ENCODE results near the gene FSTL5.
A peak's percentile ranks its signal among the peaks of the same experiment; 100 is the strongest.

FSTL5 gene

GRCh38 chr4:161448550-161449180 lies 715.1 kb downstream of the FSTL5 start:
- Histone ChIP-seq H3K9ac (ENCODE audit: low read length) (no peak overlapping the region), H2AFZ (ENCODE audit: low read depth, low read length) (no peak overlapping the region), H3K36me3 (ENCODE audit: control insufficient read depth in 1 of 2, insufficient read depth in 2 of 2, low read depth in 1 of 2, low read length in 2 of 2) (no peaks in the 10 kb centered on the region), H3K14ac (ENCODE audit: low read length in 2 of 2) (no peak overlapping the region), H3K18ac (ENCODE audit: low read depth in 1 of 2, low read length in 2 of 2) (no peak overlapping the region), H4K8ac (ENCODE audit: low read length) (peak overlapping the region; percentile 42), H3K9me3 (ENCODE audit: control insufficient read depth, low read length) (no peaks in the 10 kb centered on the region), H3K4me1 (ENCODE audit: control insufficient read depth, insufficient read depth, low read depth, low read length) (no peaks in the 10 kb centered on the region), H3K4me3 (ENCODE audit: insufficient read depth in 1 of 2, low read depth in 1 of 2, low read length in 2 of 2) (peak overlapping the region in 1 of 2 experiments; percentile 62), H3K23ac (ENCODE audit: low read length in 2 of 2) (no peak overlapping the region), H2BK120ac (ENCODE audit: low read depth, low read length) (no peak overlapping the region), H4K91ac (ENCODE audit: low read length) (no peak overlapping the region), H2AK5ac (ENCODE audit: low read length, severe bottlenecking) (no peak overlapping the region), H3K4me2 (ENCODE audit: low read length, poor library complexity, severe bottlenecking) (no peak overlapping the region), H3K4ac (ENCODE audit: low read depth in 1 of 2, low read length in 2 of 2) (no peak overlapping the region), H2BK5ac (ENCODE audit: low read depth, low read length, poor library complexity, severe bottlenecking) (no peak overlapping the region), H3K27ac (ENCODE audit: low read length, poor library complexity, severe bottlenecking) (no peak overlapping the region), H3K79me1 (replicated peaks; ENCODE audit: low read length, poor library complexity, severe bottlenecking) (no peaks in the 10 kb centered on the region), H3K27me3 (ENCODE audit: control insufficient read depth in 1 of 2, insufficient read depth in 1 of 2, low read length in 2 of 2) (no peaks in the 10 kb centered on the region), H2BK12ac (ENCODE audit: low read length in 2 of 2) (no peak overlapping the region), H2BK15ac (ENCODE audit: low read depth, poor library complexity, severe bottlenecking) (no peak overlapping the region)
- no peak for DNase-seq
- WGBS: 94% methylated on average over 5 of the region's 5 CpGs

- no peaks in the 10 kb centered on the region for H3K4me1 ChIP-seq (ENCODE audit: control insufficient read depth, insufficient read depth, low read depth, low read length)
- 72% methylated on average over 1 of the region's 1 CpG for WGBS
- H2BK120ac ChIP-seq (ENCODE audit: low read depth, low read length): no peak overlapping the region
- H3K9me3 ChIP-seq (ENCODE audit: control insufficient read depth, low read length): no peaks in the 10 kb centered on the region
- H4K8ac ChIP-seq (ENCODE audit: low read length): no peak overlapping the region
- no peak overlapping the region for H3K9ac ChIP-seq (ENCODE audit: low read length)
- no peak overlapping the region for H3K14ac ChIP-seq (ENCODE audit: low read length in 2 of 2)
- no peak overlapping the region for H2AFZ ChIP-seq (ENCODE audit: low read depth, low read length)
- H2BK15ac ChIP-seq (ENCODE audit: low read depth, poor library complexity, severe bottlenecking): no peak overlapping the region
- H3K27me3 ChIP-seq (ENCODE audit: control insufficient read depth in 1 of 2, insufficient read depth in 1 of 2, low read length in 2 of 2): no peaks in the 10 kb centered on the region
- H3K4me2 ChIP-seq (ENCODE audit: low read length, poor library complexity, severe bottlenecking): no peak overlapping the region
- no peaks in the 10 kb centered on the region for H3K79me1 ChIP-seq (replicated peaks; ENCODE audit: low read length, poor library complexity, severe bottlenecking)
- H3K18ac ChIP-seq (ENCODE audit: low read depth in 1 of 2, low read length in 2 of 2): no peak overlapping the region
- H2AK5ac ChIP-seq (ENCODE audit: low read length, severe bottlenecking): no peak overlapping the region
- no peak overlapping the region for H3K4ac ChIP-seq (ENCODE audit: low read depth in 1 of 2, low read length in 2 of 2)
- no peak overlapping the region for H3K23ac ChIP-seq (ENCODE audit: low read length in 2 of 2)
- no peak for DNase-seq
- no peak overlapping the region for H3K4me3 ChIP-seq (ENCODE audit: insufficient read depth in 1 of 2, low read depth in 1 of 2, low read length in 2 of 2)
- H3K27ac ChIP-seq (ENCODE audit: low read length, poor library complexity, severe bottlenecking): no peak overlapping the region
- no peak overlapping the region for H4K91ac ChIP-seq (ENCODE audit: low read length)
- H3K36me3 ChIP-seq (ENCODE audit: control insufficient read depth in 1 of 2, insufficient read depth in 2 of 2, low read depth in 1 of 2, low read length in 2 of 2): no peaks in the 10 kb centered on the region
- no peak overlapping the region for H2BK5ac ChIP-seq (ENCODE audit: low read depth, low read length, poor library complexity, severe bottlenecking)
- H2BK12ac ChIP-seq (ENCODE audit: low read length in 2 of 2): no peak overlapping the region
These were observed 719.2 kb downstream of the FSTL5 start for GRCh38 chr4:161444626-161445025.

GRCh38 chr4:161442921-161443320 lies 720.9 kb downstream of the FSTL5 start:
- no peak overlapping the region for H4K91ac ChIP-seq (ENCODE audit: low read length)
- H3K79me1 ChIP-seq (replicated peaks; ENCODE audit: low read length, poor library complexity, severe bottlenecking): no peaks in the 10 kb centered on the region
- no peak overlapping the region for H2BK12ac ChIP-seq (ENCODE audit: low read length in 2 of 2)
- H2BK120ac ChIP-seq (ENCODE audit: low read depth, low read length): no peak overlapping the region
- H3K9ac ChIP-seq (ENCODE audit: low read length): no peak overlapping the region
- H3K4ac ChIP-seq (ENCODE audit: low read depth in 1 of 2, low read length in 2 of 2): no peak overlapping the region
- 100% methylated on average over 1 of the region's 1 CpG for WGBS
- no peak overlapping the region for H3K23ac ChIP-seq (ENCODE audit: low read length in 2 of 2)
- H3K36me3 ChIP-seq (ENCODE audit: control insufficient read depth in 1 of 2, insufficient read depth in 2 of 2, low read depth in 1 of 2, low read length in 2 of 2): no peaks in the 10 kb centered on the region
- H2AFZ ChIP-seq (ENCODE audit: low read depth, low read length): no peak overlapping the region
- DNase-seq: no peak
- no peaks in the 10 kb centered on the region for H3K27me3 ChIP-seq (ENCODE audit: control insufficient read depth in 1 of 2, insufficient read depth in 1 of 2, low read length in 2 of 2)
- no peak overlapping the region for H3K14ac ChIP-seq (ENCODE audit: low read length in 2 of 2)
- no peak overlapping the region for H3K4me2 ChIP-seq (ENCODE audit: low read length, poor library complexity, severe bottlenecking)
- no peaks in the 10 kb centered on the region for H3K4me1 ChIP-seq (ENCODE audit: control insufficient read depth, insufficient read depth, low read depth, low read length)
- H3K9me3 ChIP-seq (ENCODE audit: control insufficient read depth, low read length): no peaks in the 10 kb centered on the region
- H3K4me3 ChIP-seq (ENCODE audit: insufficient read depth in 1 of 2, low read depth in 1 of 2, low read length in 2 of 2): no peak overlapping the region
- H3K18ac ChIP-seq (ENCODE audit: low read depth in 1 of 2, low read length in 2 of 2): no peak overlapping the region
- no peak overlapping the region for H3K27ac ChIP-seq (ENCODE audit: low read length, poor library complexity, severe bottlenecking)
- H2BK5ac ChIP-seq (ENCODE audit: low read depth, low read length, poor library complexity, severe bottlenecking): no peak overlapping the region
- no peak overlapping the region for H2AK5ac ChIP-seq (ENCODE audit: low read length, severe bottlenecking)
- no peak overlapping the region for H2BK15ac ChIP-seq (ENCODE audit: low read depth, poor library complexity, severe bottlenecking)
- H4K8ac ChIP-seq (ENCODE audit: low read length): no peak overlapping the region

- no peaks in the 10 kb centered on the region for H3K79me1 ChIP-seq (replicated peaks; ENCODE audit: low read length, poor library complexity, severe bottlenecking)
- no peak for DNase-seq
These were observed 725.7 kb downstream of the FSTL5 start for GRCh38 chr4:161438096-161438495.

More at GRCh38 chr4:161438096-161438495, 725.7 kb downstream of the FSTL5 start:
- Histone ChIP-seq H4K8ac (ENCODE audit: low read length) (no peak overlapping the region), H3K4ac (ENCODE audit: low read depth in 1 of 2, low read length in 2 of 2) (no peak overlapping the region), H2AFZ (ENCODE audit: low read depth, low read length) (no peak overlapping the region), H3K4me1 (ENCODE audit: control insufficient read depth, insufficient read depth, low read depth, low read length) (no peaks in the 10 kb centered on the region), H3K18ac (ENCODE audit: low read depth in 1 of 2, low read length in 2 of 2) (no peak overlapping the region), H2BK12ac (ENCODE audit: low read length in 2 of 2) (no peak overlapping the region), H3K27me3 (ENCODE audit: control insufficient read depth in 1 of 2, insufficient read depth in 1 of 2, low read length in 2 of 2) (no peaks in the 10 kb centered on the region), H3K4me3 (ENCODE audit: insufficient read depth in 1 of 2, low read depth in 1 of 2, low read length in 2 of 2) (no peak overlapping the region), H4K91ac (ENCODE audit: low read length) (no peak overlapping the region), H3K23ac (ENCODE audit: low read length in 2 of 2) (no peak overlapping the region), H3K4me2 (ENCODE audit: low read length, poor library complexity, severe bottlenecking) (no peak overlapping the region), H2BK120ac (ENCODE audit: low read depth, low read length) (no peak overlapping the region), H3K14ac (ENCODE audit: low read length in 2 of 2) (no peak overlapping the region), H3K9me3 (ENCODE audit: control insufficient read depth, low read length) (no peaks in the 10 kb centered on the region), H3K9ac (ENCODE audit: low read length) (no peak overlapping the region), H2AK5ac (ENCODE audit: low read length, severe bottlenecking) (no peak overlapping the region), H2BK5ac (ENCODE audit: low read depth, low read length, poor library complexity, severe bottlenecking) (no peak overlapping the region), H3K27ac (ENCODE audit: low read length, poor library complexity, severe bottlenecking) (no peak overlapping the region), H3K36me3 (ENCODE audit: control insufficient read depth in 1 of 2, insufficient read depth in 2 of 2, low read depth in 1 of 2, low read length in 2 of 2) (no peaks in the 10 kb centered on the region), H2BK15ac (ENCODE audit: low read depth, poor library complexity, severe bottlenecking) (no peak overlapping the region)
- 97% methylated on average over 2 of the region's 2 CpGs for WGBS
